GM21576 (cell line): ENCODE measurements around the gene KLHDC4.
"Not testable (repeated sequence)": the region's sequence is repeated elsewhere in the genome, so short reads cannot be mapped to it uniquely, and the experiment has no call there.

Experiments used
- ATAC-seq: cut with Tn5 transposase; IDR thresholded peaks from one replicate; pipeline ENCODE4 v1.9.1; 2021; ENCODE audit warnings: mild to moderate bottlenecking, moderate library complexity; ENCODE audit not compliant: unreplicated experiment

Gene KLHDC4

DNA sequence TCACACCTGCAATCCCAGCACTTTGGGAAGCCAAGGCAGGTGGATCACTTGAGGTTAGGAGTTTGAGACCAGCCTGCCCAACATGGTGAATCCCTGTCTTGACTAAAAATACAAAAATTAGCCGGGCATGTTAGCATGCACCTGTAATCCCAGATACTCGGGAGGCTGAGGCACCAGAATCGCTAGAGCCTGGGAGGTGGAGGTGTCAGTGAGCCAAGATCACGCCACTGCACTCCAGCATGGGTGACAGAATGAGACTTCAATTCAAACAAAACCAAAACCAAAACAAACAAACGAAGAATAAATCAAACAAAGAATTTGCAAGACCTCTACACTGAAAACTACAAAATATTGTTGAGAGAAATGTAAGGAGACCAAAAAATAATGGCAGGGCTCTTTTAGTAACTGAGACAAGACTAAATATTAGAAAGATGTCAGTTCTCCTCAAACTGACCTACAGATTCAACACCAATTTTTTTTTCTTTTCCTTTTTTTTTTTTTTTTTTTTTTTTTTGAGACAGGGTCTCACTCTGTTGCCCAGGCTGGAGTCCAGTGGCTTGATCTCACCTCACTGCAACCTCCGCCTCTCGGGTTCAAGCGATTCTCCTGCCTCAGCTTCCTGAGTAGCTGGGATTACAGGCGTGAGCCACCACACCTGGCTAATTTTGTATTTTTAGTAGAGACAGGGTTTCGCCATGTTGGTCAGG lies 23.1 kb upstream of the KLHDC4 start:
- not testable (repeated sequence) for ATAC-seq

DNA sequence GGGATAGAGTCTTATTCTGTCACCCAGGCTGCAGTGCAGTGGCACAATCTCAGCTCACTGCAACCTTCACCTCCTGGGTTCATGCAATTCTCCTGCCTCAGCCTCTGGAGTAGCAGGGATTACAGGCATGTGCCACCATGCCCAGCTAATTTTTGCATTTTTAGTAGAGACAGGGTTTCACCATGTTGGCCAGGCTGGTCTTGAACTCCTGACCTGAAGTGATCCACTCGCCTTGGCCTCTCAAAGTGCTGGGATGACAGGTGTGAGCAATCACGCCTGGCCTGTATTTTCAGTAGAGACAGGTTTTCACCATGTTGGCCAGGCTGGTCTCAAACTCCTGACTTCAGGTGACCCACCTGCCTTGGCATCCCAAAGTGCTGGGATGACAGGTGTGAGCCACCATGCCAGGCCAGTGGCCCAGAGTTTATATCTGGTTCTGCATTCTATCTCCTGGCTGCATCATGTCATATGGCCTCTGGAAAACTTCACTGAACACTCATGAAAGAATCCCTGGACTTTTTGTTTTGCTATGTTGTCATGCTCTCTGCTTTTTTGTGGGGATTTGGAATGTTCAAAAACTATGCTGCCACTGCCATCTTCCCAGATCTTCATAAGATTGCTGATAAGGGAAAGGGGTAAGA lies 21.8 kb upstream of the KLHDC4 start:
- ATAC-seq: not testable (repeated sequence)

DNA sequence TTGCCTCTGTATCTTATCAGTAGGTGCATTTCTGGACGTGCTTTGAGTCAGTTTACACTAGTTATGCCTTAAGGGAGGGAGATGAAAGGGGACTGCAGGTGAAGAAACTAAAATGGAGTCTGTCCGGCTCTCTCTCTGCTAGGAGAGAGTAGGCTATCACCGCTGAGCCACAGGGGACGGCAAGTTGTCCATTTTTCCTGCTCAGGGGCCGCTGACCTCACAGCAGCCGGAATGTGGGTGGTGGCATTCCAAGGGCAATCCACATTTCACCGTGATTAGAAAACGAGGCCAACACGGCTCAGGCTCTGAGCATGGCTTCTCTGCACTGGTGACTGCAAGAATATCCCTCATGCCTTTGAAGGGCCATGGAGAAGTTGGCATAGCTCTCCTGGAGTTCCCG lies 19.0 kb upstream of the KLHDC4 start:
- no peak for ATAC-seq

DNA sequence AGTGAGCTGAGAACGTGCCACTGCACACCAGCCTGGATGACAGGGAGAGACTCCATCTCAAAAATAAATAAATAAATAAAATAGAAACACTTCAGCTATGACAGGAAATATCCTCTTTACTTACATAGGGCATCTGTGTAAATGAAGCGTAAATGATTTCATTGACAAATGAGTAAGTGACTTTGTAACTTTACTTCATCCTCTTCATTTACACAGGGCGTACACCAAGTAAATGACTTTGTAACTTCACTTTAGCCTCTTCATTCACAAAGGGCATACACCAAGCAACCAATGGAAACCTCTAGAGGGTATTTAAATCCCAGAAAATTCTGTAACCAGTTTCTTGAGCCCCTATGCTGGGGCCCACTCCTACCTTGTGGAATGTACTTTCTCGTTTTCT lies 16.2 kb upstream of the KLHDC4 start:
- no peak for ATAC-seq

DNA sequence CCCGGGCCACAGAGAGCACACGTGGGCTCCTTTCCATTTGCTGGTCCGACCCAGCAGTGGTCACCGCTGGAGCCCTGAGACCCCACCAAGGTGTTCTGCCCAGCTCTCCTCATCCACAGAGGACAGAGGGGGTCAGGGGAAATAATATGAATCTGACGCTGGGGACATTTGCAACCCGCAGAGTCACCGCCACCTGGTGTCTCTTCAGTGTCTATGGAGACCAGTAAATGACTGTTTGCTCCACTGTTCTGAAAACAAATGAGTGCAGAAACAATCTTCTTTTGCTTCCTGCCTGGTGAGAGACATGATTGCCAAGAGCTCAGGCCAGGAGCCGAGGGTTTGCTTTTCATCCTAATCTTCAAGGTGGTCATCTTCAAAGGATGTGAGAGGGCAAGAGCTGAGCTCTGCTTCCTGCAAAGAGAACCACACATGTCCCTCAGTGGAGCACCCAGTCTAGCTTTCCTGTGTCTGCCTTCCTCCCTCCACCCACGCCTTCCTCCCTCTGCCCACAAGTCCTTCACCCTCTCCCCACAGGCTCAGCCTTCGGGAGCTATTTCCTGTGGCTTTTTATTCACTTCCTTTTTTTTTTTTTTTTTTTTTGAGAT lies 14.7 kb upstream of the KLHDC4 start:
- ATAC-seq: no peak

DNA sequence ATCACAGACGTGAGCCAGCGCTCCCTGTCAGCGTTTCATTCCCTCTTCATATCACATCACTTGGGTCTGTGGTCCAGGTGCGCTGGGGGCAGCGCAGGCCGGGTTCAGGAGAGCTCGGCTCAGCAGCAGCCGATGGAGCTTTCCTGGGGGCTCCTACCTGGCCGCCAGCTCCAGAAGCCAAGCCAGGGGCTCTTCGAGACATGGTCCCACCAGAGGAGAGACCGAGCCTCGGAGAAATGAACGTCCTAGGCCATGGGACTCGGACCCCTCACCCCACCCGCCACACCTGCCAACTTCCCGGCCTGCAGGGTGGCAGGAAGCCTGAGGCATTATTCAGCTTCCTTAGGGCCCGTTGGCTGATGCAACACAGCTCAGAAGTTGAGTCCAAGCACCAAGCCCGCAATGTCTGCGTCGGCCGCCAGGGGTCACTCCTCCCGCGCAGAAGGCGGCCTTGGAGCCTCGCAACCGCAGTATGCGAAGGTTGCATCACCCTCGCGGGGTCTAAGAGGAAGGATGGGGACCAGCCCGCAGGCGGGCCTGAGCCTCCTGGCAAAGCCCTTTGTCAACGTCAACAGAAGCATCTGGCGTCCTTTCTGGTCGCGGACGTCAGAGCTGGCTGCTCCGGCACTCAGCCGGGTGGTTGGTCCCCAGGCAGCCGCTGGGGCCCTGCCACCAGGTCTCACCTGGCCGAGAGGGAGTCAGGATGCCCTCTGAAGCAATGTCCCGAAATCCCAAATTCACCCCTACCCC lies 13.2 kb upstream of the KLHDC4 start:
- ATAC-seq: peak; percentile 51

DNA sequence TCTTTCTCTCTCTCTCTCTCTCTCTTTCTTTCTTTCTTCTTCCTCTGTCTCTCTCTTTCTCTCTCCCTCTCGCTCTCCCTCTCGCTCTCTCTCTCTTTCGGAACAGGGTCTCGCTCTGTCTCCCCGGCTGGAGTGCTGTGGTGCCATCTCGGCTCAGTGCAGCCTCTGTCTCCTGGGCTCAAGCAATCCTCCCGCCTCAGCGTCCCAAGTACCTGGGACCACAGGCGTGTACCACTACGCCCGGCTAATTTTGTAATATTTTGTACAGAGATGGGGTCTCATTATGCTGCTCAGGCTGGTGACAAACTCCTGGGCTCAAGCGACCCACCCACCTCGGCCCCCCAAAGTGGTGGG lies 12.7 kb upstream of the KLHDC4 start:
- no peak for ATAC-seq

DNA sequence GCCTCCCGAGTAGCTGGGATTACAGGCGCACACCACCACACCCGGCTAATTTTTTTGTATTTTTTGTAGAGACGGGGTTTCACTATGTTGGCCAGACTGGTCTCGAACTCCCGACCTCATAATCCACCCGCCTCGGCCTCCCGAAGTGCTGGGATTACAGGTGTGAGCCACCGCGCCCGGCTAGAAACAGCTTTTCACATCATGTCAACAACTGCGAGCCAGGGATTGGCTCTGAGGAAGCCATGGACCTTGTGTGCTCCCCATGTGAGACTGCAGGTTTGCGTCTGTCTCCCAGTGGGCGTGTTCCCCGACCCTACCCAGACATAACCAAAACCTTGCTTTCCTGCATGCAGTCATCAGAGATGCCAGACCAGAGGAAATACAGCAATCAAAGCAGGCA lies 8.1 kb upstream of the KLHDC4 start:
- ATAC-seq: not testable (repeated sequence)

DNA sequence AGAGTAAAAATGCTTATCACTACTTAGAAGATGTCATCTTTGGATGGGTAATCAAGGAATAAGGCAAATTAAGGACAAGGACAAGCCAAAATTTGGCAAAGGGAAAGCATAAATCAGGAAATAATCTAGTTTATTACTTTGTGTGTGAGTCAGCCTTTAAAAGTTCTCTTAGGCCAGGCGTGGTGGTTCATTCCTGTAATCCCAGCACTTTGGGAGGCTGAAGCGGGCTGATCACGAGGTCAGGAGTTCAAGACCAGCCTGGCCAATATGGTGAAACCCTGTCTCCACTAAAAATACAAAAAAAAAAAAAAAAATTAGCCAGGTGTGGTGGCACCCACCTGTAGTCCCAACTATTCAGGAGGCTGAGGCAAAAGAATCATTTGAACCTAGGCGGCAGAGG lies 1.7 kb upstream of the KLHDC4 start:
- not testable (repeated sequence) for ATAC-seq

DNA sequence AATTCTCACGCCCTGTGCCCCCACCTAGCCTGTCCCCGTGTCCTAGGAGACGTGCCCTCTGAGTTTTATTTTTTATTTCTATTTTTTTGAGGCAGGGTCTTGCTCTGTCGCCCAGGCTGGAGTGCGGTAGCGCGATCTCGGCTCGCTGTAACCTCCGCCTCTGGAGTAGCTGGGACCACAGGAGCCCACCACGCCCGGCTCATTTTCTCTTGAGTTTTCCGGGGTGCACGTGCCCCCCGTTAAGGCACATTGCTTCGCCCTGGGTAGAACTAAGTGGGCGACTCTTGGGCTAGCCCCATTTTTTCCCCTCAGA lies 655 bp upstream of the KLHDC4 start:
- ATAC-seq: no peak

DNA sequence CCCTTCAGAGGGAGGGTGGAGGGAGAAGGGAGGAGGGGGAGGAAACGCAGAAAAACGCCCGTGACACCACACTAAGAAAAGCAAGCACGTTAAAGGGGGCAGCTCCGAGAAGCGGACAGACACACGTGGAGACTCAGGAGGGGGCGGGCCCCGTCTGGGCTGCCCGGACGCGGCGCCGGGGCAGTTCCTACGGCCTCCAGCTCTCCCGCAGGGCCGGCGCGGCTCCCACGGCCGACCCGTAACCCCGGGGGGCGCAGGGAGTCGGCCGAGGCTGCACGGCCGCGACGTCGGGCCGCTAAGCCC lies 362 bp downstream of the KLHDC4 start:
- peak; percentile 10 for ATAC-seq

DNA sequence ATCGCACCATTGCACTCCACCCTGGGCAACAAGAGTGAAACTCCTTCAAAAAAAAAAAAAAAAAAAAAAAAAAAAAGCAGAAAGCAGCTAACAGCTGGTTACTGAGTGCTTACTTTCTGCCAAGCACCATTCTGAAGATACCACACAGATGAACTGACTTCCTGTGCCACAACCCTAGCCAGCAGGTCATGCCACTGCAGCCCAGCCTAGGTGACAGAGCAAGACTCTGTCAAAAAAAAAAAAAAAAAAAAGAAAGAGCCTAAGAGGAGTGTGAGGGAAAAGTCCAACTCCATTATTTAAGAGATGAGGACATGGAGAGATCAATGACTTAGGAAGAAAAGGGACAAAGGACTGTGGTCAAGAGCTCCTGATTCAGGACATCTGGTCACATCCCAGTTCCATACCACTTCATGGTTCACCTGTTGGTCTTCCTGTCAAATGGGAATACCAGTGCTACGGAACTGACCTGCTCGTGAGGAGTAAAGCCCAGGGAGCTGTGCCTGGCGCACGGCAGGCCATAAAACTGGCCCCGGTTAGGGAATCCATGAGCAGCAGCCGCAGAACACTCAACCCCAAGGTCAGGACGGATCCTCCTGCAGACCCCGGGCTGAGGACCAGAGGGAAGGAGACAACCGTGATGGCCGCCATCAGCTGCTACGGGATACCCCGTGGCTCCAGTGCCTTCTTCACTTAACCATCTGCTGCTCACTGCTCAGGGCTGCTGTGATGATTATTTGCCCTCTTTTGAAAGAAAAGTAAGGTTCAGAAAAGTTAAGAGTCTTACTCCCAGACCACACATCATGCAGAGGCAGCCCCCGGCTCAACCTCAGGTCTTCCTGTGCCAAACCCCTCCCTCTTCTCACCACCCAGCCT lies 950 bp downstream of the KLHDC4 start:
- peak; percentile 29 for ATAC-seq

DNA sequence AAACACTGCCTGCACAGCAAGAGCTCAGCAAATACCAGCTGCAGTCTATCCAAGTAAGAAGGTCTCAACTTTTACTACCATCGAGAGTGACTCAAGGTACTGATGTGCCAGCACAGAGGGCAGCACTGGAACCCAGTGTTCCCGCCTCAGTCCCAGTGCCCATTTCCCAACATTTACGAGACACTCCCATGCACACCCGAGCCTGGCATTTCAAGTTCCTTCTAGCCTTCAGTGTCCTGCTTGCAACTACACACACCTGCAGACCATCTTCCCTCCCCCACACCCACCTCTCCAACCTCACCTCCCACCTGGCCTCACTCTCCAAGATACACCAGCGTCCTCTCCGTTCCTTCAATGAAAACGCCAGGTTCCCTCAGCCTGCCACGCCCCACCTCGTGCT lies 3.2 kb downstream of the KLHDC4 start:
- ATAC-seq: no peak

DNA sequence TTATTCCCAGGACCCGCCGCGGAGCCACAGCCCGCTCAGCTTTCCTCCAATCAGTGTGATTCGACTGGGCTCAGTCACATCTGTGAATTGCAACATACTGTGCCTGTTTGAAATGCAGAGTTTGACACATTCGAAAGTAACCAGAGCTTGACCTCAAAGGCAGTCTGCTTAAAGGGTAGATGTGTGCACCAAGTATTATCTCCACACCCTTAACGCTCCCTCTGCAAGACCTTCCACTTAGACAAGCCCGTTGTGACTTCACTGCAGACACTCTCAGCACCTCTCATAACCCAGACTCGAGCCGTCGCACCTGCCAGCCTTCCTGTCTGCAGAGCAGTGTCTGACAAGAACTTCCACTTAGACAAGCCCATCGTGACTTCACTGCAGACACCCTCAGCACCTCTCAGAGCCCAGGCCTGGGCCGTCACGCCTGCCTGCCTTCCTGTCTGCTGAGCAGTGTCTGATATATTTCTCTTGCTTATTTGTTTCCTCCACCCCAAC lies 3.7 kb downstream of the KLHDC4 start:
- no peak for ATAC-seq

DNA sequence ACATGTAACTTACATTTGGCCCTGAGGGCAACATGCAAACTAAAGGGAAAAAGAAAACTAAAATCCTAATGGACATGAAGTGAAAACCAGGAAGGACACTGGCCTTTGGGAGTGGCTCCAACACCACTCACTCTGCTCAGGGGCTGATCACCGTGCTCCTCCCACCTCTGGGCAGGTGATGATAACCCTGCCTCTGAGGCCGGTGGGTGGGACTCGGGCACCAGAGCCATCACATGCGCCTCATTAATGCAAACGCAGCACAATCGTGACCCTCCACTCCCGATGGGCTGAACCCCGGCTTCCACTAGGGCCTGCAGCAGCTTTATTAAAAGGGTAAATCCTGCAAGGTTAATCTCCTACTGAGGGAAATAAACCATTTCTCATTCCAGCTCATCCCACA lies 4.7 kb downstream of the KLHDC4 start:
- ATAC-seq: no peak

DNA sequence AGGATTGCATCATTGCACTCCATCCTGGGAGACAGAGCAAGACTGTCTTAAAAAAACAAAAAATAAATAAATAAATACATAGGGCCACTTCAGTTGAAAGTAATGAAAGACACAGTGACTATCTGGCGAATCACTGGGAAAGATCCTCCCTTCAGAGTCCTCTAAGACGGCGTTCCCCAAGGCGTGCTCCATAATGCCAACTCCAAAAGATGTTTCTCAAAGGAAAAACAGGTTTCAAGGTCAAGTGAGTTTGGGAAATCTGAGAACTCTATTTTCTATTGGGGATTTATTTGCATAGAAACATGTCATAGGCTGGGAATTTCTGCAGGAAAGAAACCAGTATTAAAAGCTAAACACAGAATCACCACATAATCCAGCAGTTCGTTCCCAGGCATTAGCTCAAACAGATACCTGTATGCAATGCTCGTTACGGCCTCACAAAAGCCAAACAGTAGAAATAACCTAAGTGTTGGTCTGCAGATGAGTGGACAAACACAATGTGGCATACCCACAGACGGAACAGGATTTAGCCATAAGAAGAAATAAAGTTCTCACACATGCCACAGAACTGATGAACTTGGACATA lies 7.9 kb downstream of the KLHDC4 start:
- no peak for ATAC-seq

DNA sequence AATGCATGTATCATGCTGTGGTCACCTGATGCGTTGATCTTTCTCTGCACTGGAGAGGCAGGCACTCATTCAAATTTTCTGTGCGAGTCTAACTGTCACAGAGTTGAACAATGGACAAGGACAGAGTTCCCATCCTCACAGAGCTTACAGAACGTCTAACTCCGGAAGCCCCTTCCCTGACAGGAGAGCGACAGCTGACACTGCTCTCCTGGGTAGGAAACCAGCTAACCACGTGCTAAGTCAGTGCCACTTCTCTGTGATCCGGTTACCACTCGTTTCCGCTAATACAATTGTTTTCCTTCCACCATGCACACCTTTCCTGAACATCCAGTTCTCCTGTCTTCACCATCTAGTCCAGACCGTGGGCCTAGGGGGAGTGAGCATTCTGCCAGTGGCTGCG lies 11.3 kb downstream of the KLHDC4 start:
- ATAC-seq: no peak

DNA sequence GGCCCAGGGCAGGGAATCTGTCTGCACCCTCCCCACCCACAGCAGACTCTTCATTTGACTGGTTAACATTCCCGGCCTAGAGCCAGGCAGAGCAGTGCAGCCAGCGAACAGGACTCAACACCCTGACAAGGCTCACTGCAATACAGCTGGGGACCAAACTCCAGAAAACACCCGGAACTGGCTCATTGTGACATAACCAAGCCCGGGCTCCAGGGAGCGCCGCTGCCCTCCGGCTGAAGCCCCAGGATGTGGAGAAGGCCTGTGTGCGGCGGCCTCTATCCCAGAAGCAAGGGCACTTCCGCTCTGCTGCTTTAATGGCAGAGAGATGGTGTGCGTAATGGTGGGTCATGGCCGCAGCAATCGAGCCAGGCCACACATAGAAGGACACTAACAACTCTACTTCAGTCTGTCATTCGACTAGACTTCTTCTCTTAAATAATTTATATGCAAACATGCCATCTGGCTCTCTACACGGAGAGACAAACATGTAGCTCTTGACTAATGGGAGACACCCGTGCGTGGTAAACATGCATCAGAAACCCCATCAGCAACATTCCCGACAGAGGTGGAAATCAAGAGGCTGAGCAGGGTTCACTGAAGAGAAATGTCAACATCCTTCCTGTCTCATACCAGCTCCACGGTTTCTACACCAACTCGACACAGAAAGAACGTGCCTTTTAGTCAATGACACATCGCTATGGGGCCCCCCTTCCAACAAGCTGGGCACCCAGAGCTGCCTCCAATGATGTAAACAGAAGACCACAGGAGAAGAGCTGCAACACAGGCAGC lies 18.0 kb downstream of the KLHDC4 start:
- no peak for ATAC-seq

DNA sequence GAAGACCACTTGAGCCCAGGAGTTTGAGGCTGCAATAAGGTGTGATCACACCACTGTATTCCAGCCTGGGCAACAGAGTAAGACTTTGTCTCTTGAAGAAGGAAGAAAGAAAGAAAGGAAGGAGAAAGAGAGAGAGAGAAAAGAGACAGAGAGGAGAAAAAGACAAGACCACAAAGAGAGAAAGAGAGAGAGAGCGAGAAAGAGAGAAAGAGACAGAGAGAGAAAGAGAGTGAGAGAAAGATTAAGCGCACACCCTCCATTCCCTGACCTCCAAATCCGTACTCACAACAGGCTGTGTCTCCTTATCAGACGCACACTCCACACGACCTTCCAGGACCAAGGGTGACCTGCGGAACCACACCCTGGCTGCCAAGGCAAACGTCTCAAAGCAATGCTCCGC lies 19.6 kb downstream of the KLHDC4 start:
- no peak for ATAC-seq
